Measurements from ENCODE around the gene TCF4.

DNA sequence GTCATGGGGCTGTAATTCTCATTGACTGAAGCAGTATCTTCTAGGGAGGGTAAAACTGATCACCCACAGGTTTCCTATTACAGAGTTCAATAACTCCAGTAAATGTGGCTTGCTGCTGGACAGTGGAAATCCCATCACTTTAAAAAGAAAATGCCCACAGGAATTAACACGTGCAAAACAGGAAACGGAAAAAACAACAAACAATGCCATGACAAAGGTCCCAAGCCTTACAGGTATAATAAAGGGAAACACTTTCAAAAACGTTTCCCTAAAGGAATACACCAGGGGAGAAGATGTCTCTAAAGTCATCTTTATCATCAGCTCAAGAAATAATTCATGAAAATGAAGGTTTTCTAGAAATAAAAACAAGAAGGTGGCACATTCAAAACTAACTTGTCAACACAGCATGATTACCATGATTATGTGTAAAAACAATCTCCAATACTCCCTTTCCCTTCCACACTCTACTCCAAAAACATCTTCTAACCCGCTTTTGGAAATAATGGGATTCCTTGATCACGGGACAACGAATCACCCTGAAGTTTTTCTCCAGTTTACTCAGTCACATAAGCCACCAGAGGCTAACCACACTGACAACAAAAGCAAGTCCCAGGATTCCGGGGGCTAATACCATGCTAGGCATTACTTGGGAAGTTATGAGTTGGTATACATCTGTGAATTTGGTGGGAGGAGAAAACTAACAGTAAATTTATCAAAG, 167.9 kb downstream of the TCF4 start:
- TF ChIP-seq POLR2A (IDR thresholded peaks at IDR 0.05) (no peak), CTCF (IDR thresholded peaks at IDR 0.05) (no peak)
